NCI-H146 treated with DMSO at 0.1 percent for 48 hours (cell line): ENCODE data around the gene PDK1.
A peak's percentile ranks its signal among the peaks of the same experiment; 100 is the strongest.

Source experiments
- DNase-seq: peaks from one replicate; lab custom pipeline; 2025; ENCODE audit not compliant: unreplicated experiment; lab: John Stamatoyannopoulos, UW

PDK1 gene

DNA sequence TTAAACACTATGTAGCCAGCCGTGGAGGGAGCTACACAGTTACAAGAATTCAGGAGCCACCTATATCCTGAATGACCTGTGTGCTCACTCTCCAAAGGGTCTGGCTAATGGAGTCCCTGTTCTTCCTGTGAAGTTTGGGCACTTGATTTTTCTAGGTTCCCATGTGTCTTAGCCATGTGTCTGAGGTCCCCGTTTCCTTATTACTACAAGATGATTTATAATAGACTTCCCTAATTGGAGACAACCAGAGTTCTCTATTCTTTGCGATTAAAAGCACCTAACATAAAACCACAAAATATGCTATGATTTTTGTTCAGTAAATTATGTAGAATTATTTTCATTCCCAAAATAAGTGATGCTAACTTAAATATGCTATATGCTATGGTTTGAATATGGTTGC lies 83.4 kb downstream of the PDK1 start:
- DNase-seq: no peak

DNA sequence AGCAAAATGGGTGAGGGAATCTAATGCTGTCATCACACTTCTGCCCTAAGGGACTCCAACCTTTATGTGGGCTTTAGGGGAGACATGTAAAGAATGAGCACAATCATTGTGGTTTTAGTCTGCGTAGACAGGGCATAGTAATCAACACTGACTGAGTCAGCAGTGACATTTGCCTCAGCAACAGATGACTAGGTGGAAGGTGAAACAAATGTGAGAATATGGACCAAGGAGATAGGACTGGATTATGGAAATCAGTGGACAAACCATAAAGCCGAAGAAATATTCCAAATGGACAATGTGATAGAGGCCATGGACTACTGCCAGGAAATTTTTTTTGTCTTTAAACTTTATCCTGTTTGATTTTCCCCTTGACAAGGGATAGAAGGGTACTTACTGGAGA lies 83.9 kb downstream of the PDK1 start:
- DNase-seq: no peak

DNA sequence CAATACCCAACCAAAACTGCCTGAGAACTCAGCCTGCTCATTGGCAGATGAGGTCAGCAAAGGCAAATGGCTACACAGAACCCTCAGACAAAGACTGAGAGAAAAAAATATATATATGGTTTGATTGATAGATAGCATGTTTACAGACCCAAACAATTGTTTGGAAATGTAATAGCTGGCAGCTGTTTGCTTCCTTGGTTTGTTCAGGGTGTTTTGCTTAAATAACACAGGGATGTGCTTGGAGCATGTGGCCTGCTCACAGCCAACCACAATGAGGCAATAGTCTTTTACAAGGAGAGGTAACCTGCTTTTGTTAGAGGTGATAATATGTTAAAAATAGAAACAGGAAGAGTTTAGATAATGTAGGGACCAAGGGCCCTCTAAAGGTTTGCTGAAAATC lies 84.5 kb downstream of the PDK1 start:
- peak; percentile 11 for DNase-seq

DNA sequence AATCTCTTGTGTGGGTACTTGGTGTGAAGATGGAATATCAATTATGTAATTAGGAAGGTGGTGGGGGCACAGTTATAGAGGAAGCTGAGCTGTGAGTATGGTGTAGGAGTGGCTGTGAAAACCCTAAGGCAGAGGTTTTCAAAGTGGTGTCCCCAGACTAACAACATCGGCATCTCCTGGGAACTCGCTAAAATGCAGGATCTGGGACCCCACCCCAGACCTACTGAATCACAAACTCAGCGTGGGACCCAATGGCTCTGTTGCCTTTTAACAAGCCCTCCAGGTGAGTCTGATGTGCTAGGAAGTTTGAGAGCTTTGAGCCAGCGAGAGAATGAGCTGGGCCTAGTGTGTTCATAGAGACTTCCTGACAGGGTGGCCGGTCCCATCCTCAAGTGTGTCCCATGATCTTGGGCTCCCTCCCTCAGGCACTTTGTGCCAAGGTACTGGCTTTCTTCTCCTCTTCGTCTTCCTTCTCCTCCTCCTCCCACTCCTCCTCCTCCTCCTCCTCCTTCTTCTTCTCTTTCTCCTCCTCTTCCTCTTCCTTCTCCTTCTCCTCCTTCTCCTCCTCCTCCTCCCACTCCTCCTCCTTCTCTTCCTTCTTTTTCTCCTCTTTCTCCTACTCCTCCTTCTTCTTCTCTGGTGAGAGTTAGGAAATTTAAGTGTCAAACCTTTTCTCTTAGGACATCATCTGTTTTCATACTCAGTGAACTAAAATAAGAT lies 86.6 kb downstream of the PDK1 start:
- DNase-seq: no peak

DNA sequence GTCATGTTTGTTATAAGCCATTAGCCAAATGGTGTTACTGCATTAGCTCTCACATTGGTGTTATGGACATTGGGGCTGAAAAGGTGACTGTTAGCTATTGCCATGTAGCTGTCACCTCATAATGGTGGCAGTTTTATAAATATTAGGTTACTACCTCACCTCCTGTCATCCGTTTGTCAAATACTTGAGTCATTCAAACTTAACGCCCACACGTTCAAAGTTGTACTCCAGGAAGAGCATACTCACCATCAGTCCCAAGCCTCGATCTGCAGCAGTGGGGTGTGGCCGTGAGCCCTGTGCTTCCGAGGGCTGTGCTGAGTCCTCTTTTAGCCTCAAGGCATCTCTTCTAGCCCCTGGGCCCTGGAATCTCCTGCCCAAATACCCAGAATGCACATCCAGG lies 87.3 kb downstream of the PDK1 start:
- no peak for DNase-seq

DNA sequence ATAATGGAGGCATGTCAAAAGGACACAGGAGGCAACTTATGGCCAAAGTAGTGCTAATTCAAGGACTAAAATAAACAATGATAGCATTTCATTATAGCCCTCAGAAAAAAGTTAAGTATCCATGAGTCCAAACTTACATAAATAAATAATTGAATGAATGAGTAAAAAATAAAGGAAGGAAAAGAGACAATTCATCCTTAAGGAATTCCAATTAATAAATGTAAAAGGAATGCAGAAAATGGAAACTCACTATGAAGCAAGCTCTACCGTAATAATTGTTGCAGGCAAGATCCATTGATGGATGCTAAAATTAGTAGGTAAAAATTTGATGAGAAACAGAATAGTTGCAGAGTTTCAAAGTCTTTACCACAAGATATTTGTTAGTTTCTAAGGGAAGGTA lies 91.5 kb downstream of the PDK1 start:
- no peak for DNase-seq

DNA sequence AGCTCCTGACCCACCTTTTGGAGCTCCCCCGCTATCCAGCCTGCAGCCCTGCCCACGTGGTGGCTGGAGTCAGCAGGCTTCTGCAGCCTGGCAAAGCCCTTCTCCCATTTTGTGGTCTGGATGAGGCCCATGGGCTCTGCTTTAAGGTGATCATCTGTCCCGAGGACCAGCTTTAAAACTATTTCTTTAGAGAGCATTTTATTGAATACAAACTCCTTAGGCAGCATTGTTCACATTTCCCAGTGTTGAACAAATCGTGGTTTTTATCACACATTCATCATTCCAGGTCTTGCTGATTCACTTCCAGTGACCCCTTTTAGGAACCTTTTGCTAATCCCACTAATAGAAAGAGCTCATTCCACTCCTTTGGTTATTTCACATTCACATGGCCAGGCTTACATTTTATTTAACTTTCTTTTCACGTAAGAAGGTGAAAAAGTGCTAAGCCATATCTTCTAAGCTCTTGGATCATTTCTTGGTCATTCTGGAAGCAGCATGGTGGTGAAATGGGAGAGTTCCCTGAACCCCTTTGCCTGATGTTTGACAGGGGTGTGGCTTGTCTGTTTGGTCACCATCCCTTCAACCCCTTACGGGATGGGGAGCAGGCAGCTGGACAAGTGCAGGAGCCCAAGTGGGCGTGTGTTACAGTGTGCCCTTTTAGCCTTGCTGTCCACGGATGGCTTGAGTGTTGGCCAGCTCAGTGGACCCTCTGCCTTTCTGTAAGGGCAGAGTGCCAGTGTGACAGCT lies 99.4 kb downstream of the PDK1 start:
- DNase-seq: no peak

DNA sequence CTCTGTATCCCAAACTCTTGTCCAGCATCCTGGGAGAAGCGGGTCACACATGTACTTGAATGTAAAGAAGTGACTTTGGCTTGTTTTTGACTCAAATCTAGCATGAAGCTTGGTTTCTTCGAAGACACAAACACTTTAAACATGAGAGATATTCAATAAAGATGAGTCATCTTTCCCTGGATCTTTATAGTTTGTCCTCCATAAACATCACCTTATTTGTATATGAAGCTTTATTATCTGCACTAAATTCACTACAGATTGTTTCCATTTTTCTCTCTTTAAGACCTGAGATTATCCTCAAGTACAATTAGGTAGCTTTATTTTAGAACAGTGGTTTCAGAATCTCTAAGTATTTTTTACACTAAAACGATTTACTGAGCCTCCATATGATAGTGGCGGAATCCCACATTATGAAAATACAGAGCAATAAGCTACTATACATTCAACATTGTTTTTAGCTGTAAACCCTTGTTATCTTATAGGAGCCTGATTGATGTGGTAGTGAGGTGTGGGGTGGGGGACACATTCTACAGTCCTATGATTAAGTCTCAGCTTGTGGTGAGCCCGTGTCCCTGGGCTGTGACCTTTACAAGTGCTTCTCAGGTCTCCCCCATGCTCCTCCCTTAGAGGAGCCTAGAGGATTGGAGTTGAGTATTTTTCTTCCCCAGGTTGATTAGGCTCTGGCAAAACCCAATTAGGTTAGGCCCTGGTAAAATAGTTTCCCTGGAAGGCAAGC lies 100.1 kb downstream of the PDK1 start:
- no peak for DNase-seq
